ENCODE results near the gene ZBTB20. TPM values are rescaled to one million over a fixed set of nuclear protein-coding genes. Genes with fewer than 3 reads are reported as not detected.
"Not testable (repeated sequence)": the region's sequence is repeated elsewhere in the genome, so short reads cannot be mapped to it uniquely, and the experiment has no call there.

Gene ZBTB20
- total RNA-seq, 2 donors from 2014 or later: 19.8 to 23.1 TPM

DNA sequence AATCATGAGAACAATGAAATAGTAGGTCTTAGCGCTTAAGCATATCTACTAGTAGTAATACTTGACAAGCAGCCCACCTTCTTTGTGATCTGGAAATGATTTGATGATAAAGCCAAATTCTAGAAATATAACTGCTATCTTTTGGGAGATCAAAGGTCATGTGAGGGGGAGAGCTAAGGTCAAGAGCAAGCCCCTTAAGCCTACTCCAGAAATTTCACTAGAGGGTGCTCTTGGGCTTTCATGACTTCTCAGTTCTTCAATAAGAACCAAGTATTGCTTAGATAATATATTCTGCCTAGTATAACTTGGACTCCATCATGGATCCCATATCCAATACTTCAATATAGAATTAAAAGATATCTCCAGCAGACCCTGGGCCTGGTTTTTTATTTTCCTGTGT is 319.6 kb downstream of the ZBTB20 start:
- peaks cover 9% of the 10 kb centered on the region for H3K4me1 Mint-ChIP-seq (ENCODE audit: low read depth)
- no peaks in the 10 kb centered on the region for H3K9me3 Mint-ChIP-seq
- no peak overlapping the region for H3K27ac Mint-ChIP-seq
- H3K27me3 Mint-ChIP-seq (ENCODE audit: low read depth): no peaks in the 10 kb centered on the region
- no peak overlapping the region for H3K4me3 Mint-ChIP-seq
- ATAC-seq (replicated peaks in 1 of 2): peak; percentile 54 to 63
- peak in 1 of 2 donors; percentile 16 for DNase-seq
- no peaks in the 10 kb centered on the region for H3K36me3 Mint-ChIP-seq (ENCODE audit: insufficient read depth in 2 of 2)

DNA sequence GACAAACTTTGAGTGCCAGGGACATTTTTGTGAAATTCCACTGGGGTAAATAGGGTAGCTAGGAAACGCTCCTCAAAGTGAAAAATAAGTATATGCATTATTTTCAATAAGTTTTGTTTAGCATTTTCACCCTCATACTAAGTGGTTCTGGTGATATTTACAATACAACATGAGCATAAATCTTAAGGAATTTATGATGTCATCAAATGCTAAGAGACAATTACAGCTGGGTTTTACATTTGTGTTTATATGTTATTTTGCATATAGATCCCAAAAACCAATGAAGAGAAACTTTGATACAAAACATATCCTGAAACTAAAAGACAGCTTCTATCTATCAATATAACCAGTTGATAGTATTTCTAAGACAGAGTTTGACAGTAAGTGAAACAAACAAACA is 323.1 kb downstream of the ZBTB20 start:
- Mint-ChIP-seq H3K27me3 (ENCODE audit: low read depth) (no peaks in the 10 kb centered on the region), H3K27ac (no peak overlapping the region), H3K36me3 (ENCODE audit: insufficient read depth in 2 of 2) (no peaks in the 10 kb centered on the region), H3K4me3 (no peak overlapping the region), H3K4me1 (ENCODE audit: low read depth) (no peaks in the 10 kb centered on the region), H3K9me3 (no peaks in the 10 kb centered on the region)
- no peak for ATAC-seq (replicated peaks in 1 of 2)
- DNase-seq: no peak

DNA sequence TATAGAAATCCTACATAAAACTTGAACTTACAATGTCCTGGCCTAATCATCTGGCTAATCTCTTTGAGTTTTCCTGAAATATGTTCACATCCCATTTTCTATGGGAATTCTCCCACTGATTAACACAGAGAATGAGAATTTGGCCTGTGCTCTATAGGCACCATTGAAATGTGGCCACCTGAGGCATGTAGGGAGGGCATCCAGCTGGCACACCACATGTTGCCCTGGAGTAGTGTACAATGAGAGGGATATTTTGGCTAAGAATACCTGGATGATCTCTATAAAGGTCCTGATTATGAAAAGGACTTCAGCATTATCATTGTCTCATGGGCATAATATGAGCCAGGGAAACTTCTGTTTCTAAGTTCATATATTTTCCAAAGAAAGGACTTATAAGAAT is 324.0 kb downstream of the ZBTB20 start:
- H3K36me3 Mint-ChIP-seq (ENCODE audit: insufficient read depth in 2 of 2): no peaks in the 10 kb centered on the region
- no peaks in the 10 kb centered on the region for H3K27me3 Mint-ChIP-seq (ENCODE audit: low read depth)
- no peak overlapping the region for H3K4me3 Mint-ChIP-seq
- H3K27ac Mint-ChIP-seq: no peak overlapping the region
- no peak for ATAC-seq (replicated peaks in 1 of 2)
- no peaks in the 10 kb centered on the region for H3K4me1 Mint-ChIP-seq (ENCODE audit: low read depth)
- DNase-seq: no peak
- H3K9me3 Mint-ChIP-seq: no peaks in the 10 kb centered on the region

DNA sequence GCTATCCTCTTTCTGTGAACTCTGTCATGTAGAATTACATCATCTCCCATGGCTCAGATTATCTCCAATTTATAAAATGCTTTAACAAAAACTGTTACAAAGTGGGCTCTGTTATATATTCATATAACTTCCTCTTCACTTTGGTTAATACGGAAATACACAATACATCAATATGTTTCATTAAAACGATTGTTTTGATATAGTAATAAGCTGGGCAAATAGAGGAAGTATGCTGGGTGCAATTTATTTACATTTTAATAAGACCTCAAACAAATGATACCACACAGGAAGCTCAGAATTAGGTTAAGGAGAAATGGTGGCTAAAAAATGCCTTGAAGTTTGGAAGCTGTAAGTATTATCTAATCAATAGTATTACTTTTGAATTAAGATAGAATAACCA is 331.0 kb downstream of the ZBTB20 start:
- Mint-ChIP-seq H3K9me3 (peaks cover 0 to 1% of the 10 kb centered on the region in 2 donors), H3K36me3 (ENCODE audit: insufficient read depth in 2 of 2) (peaks cover 1 to 6% of the 10 kb centered on the region in 2 donors), H3K4me3 (no peak overlapping the region), H3K27me3 (ENCODE audit: low read depth) (no peaks in the 10 kb centered on the region), H3K27ac (no peak overlapping the region), H3K4me1 (ENCODE audit: low read depth) (no peaks in the 10 kb centered on the region)
- DNase-seq: no peak
- ATAC-seq (replicated peaks in 1 of 2): no peak

DNA sequence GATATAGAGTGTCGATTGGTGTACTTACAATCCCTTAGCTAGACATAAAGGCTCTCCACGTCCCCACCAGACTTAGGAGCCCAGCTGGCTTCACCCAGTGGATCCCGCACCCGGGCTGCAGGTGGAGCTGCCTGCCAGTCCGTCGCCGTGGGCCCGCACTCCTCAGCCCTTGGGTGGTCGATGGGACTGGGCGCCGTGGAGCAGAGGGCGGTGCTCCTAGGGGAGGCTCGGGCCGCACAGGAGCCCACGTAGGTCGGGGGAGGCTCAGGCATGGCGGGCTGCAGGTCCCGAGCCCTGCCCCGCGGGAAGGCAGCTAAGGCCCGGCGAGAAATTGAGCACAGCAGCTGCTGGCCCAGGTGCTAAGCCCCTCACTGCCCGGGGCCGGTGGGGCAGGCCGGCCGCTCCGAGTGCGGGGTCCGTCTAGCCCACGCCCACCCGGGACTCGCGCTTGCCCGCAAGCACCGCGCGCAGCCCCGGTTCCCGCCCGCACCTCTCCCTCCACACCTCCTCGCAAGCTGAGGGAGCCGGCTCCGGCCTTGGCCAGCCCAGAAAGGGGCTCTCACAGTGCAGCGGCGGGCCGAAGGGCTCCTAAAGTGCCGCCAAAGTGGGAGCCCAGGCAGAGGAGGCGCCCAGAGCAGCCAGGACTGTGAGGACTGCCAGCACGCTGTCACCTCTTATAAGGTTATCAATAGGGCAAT is 334.4 kb downstream of the ZBTB20 start:
- not testable (repeated sequence) for H3K4me1 Mint-ChIP-seq (ENCODE audit: low read depth); H3K36me3 Mint-ChIP-seq (ENCODE audit: insufficient read depth in 2 of 2); H3K9me3 Mint-ChIP-seq; ATAC-seq (replicated peaks in 1 of 2); H3K27ac Mint-ChIP-seq; H3K4me3 Mint-ChIP-seq; DNase-seq; H3K27me3 Mint-ChIP-seq (ENCODE audit: low read depth)

DNA sequence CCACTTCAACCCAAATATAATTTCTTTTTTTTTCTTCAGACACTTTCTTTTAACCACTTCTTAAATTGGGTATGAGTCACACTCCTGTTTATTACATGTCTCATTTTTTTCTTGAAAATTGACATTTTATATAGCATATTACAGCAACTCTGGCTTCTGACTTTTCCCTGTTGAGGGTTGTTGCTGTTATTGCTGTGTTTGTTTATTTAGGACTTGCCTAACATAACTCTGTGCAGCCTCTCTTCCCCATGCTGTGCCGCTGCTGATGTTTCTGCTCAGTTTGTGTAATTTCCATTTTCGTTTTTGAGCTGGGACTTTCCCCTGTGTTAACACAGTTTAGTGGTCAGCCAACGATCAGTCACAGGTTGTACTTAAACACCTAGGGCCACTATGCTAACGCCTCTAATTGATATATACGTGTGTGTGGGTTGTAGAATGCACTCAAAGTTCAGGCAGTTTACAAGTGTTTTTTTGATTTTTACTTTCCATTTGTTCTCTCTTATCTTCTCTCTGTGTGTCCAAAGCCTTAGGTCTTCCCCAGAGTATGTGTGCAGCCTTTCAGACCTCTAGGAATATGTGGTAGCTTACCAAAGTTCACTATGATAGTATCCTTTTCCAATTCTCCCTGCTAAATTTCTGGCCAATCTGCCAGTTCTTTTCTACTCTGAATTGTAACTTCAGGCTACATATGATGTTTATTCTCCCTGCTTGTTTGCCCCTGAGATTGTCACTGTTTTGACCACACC is 337.2 kb downstream of the ZBTB20 start:
- Mint-ChIP-seq H3K27me3 (ENCODE audit: low read depth) (no peaks in the 10 kb centered on the region), H3K27ac (peak overlapping the region; percentile 65), H3K9me3 (peaks cover 0 to 1% of the 10 kb centered on the region in 2 donors), H3K4me3 (peak overlapping the region; percentile 16 to 60), H3K36me3 (ENCODE audit: insufficient read depth in 2 of 2) (peaks cover 1 to 6% of the 10 kb centered on the region in 2 donors), H3K4me1 (ENCODE audit: low read depth) (peaks cover 9% of the 10 kb centered on the region)
- DNase-seq: peak; percentile 8 to 22
- peak; percentile 75 to 91 for ATAC-seq (replicated peaks in 1 of 2)

DNA sequence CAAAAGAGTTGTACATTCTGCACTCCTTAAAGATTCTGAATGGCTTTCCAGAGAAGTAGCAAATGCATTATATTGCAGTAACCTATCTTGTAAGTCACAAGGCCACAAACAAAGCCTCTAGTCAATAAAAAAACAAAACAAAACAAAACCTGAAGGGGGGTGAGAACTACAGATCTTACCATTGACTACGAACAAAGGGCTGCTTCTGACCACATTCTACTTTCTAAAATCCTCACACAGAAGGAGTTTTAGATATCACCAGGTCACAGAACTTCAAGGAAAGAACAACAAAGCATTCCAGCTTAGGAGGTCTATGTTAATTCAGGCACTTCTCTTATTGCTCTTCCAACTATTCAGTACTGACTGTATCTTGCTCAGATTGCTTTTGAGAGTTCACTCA is 343.0 kb downstream of the ZBTB20 start:
- no peaks in the 10 kb centered on the region for H3K27me3 Mint-ChIP-seq (ENCODE audit: low read depth)
- no peak overlapping the region for H3K4me3 Mint-ChIP-seq
- no peaks in the 10 kb centered on the region for H3K4me1 Mint-ChIP-seq (ENCODE audit: low read depth)
- DNase-seq (no peak), ATAC-seq (replicated peaks in 1 of 2) (no peak)
- no peak overlapping the region for H3K27ac Mint-ChIP-seq
- H3K36me3 Mint-ChIP-seq (ENCODE audit: insufficient read depth in 2 of 2): no peaks in the 10 kb centered on the region
- no peaks in the 10 kb centered on the region for H3K9me3 Mint-ChIP-seq

DNA sequence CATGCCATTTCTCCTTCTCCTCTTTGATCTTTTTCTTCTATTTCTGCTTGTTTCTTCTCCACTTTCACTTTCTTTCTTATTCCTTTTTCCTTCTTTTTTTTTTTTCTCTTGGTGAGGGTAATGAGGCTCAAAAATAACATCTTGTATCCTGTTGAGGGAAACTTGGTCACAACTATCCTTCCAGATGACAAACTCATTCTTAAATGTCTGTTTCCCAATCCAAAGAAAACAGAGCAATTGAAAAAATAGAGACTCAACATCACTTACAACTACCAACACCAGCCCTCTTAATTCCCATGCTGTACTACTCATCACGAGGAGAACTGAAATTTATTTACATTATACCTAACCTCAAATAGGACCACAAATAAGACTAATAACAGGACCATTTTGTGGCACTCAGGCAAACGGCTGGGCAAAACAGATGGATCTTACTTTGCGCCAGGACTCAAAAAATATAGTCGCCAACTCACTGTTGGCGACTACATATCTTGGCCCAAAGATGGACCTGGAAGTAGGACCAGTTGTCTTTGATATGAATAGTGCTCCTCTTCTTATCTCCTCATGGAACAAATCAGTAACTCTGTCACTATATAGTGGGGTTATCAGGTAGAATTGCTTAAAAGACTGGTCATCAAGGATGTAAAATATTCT is 343.9 kb downstream of the ZBTB20 start:
- H3K9me3 Mint-ChIP-seq: no peaks in the 10 kb centered on the region
- H3K27ac Mint-ChIP-seq: no peak overlapping the region
- ATAC-seq (replicated peaks in 1 of 2) (no peak), DNase-seq (no peak)
- no peaks in the 10 kb centered on the region for H3K36me3 Mint-ChIP-seq (ENCODE audit: insufficient read depth in 2 of 2)
- H3K4me1 Mint-ChIP-seq (ENCODE audit: low read depth): no peaks in the 10 kb centered on the region
- no peaks in the 10 kb centered on the region for H3K27me3 Mint-ChIP-seq (ENCODE audit: low read depth)
- peak overlapping the region in 1 of 2 donors; percentile 21 for H3K4me3 Mint-ChIP-seq

DNA sequence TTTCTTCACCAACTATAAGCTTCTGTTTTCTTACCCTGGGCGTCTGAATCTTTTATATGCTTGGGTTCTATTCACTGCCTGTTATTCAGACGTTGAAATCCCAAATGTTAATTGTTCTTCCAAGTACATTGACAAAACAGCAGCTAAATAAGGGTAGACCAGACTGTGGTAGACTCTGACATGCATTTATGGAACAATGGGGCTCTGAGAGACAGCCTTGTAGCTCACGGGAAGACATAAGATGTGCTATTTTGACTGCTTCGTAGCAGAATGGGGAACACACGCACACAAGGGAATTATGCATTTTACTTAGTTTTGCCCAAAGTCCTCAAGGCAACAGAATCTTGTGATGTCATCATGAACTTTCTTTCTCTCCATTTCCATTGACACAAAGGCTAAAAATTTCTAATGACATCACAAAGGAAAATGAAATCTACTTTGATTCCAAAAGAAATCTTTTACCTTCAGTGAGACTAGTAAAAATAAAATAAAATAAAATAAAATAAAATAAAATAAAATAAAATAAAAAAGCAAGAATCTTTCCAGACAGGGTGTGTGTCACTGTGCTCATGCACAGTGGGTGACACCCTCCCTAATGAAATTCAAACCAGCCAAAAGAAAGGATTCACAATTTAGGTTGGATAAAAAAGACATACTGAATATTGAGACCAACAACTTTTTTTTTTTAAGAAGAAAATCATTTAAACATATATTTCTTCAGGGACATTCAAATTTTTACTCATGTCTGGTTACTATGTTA is 346.6 kb downstream of the ZBTB20 start:
- Mint-ChIP-seq H3K4me3 (no peak overlapping the region), H3K9me3 (no peaks in the 10 kb centered on the region), H3K27me3 (ENCODE audit: low read depth) (no peaks in the 10 kb centered on the region), H3K27ac (no peak overlapping the region), H3K36me3 (ENCODE audit: insufficient read depth in 2 of 2) (no peaks in the 10 kb centered on the region), H3K4me1 (ENCODE audit: low read depth) (no peaks in the 10 kb centered on the region)
- no peak for ATAC-seq (replicated peaks in 1 of 2)
- no peak for DNase-seq

DNA sequence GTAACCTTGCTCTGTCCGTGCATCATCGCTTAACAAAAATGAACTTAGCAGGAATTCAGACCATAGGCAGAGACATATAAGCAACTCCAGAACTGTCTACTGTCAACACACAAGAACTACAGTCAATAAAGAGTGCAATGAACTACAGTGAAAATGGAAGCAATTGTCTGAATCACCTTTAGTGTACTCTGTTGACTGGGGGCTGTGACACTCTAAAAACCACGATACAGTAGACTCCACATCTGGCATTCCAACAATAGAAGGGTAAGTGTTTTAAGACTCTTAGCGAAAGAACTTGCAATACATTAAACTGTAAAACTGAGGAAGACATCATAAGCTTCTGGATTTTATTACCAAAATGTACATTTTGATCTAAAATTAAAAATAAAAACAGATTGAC is 347.3 kb downstream of the ZBTB20 start:
- ATAC-seq (replicated peaks in 1 of 2): no peak
- no peak overlapping the region for H3K4me3 Mint-ChIP-seq

DNA sequence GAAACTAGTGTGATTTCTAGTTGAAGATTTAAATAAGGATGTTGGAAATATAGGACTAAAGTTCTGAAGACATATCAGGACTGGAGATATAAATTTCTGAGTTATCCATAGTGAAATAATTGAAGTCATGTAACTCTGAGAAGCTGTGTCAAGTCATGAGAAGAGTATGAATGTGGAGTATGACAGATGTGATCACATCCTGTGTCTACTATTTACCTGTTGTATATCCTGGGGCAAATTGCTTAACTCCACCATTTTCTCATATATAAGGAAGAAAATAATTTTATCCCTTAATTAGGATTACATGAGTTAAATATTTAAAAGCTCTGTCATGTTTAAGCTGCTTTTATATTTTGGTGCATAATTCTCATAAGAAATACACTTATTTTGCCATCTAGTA is 350.3 kb downstream of the ZBTB20 start:
- Mint-ChIP-seq H3K4me3 (no peak overlapping the region), H3K27ac (no peak overlapping the region), H3K4me1 (ENCODE audit: low read depth) (no peaks in the 10 kb centered on the region)

More for the DNA sequence above, 347.3 kb downstream of the ZBTB20 start:
- no peaks in the 10 kb centered on the region for H3K36me3 Mint-ChIP-seq (ENCODE audit: insufficient read depth in 2 of 2)
- no peak for DNase-seq
- no peaks in the 10 kb centered on the region for H3K9me3 Mint-ChIP-seq
- H3K27me3 Mint-ChIP-seq (ENCODE audit: low read depth): no peaks in the 10 kb centered on the region
- H3K4me1 Mint-ChIP-seq (ENCODE audit: low read depth): no peaks in the 10 kb centered on the region
- H3K27ac Mint-ChIP-seq: no peak overlapping the region

DNA sequence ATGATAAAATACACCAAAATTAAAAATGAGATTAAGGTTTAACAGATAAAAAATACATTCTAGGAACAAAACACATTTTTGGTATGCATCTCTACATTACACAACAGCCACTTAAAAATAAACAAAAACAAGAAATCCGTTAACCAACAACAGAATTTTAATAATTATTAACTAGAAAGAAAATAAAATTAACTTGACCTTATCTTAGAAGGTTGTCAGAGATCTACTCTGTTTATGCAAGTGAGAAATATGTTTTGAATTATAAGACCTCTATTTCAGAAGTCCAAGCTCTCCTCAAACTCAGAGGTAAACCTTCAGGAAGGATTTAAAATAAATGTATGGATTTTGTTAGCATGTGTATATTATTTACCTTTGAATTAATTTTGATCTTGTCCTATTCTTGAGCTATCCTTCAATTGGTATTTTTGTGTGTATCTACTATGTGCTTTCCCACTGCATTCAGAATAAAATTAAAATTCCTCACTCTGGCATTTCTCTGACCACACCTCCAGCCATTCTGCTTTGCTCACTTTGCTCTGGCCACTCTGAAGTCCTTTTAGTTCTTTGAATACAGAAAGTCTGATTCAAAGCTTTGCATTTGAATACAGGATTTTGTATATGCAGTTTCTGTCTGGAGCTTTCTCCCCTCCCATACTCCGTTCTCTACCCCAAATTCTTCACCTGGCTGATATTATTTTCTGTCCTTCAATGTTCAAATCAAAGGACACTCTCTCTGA is 352.0 kb downstream of the ZBTB20 start:
- DNase-seq (no peak), ATAC-seq (replicated peaks in 1 of 2) (no peak)
- Mint-ChIP-seq H3K4me3 (no peak overlapping the region), H3K4me1 (ENCODE audit: low read depth) (no peaks in the 10 kb centered on the region), H3K36me3 (ENCODE audit: insufficient read depth in 2 of 2) (no peaks in the 10 kb centered on the region), H3K9me3 (no peaks in the 10 kb centered on the region), H3K27me3 (ENCODE audit: low read depth) (no peaks in the 10 kb centered on the region), H3K27ac (no peak overlapping the region)

More for the DNA sequence above, 350.3 kb downstream of the ZBTB20 start:
- DNase-seq: no peak
- no peaks in the 10 kb centered on the region for H3K27me3 Mint-ChIP-seq (ENCODE audit: low read depth)
- no peaks in the 10 kb centered on the region for H3K9me3 Mint-ChIP-seq
- ATAC-seq (replicated peaks in 1 of 2): no peak
- no peaks in the 10 kb centered on the region for H3K36me3 Mint-ChIP-seq (ENCODE audit: insufficient read depth in 2 of 2)

Data from activated T-cell treated with anti-CD3 and anti-CD28 coated beads, Interleukin-2, amount 50 U/mL, for 72 hours (primary cell).